Effector memory CD8-positive, alpha-beta T cell (primary cell): Measurements from ENCODE around the gene CYP4F2.
"Not testable (repeated sequence)": the region's sequence is repeated elsewhere in the genome, so short reads cannot be mapped to it uniquely, and the experiment has no call there.

Source experiments
- ATAC-seq: fragments of 150-1000 bp; cut with Tn5 transposase; replicated peaks from 2 replicates; pipeline ENCODE4 v1.10.0; 2021; ENCODE audit warnings: mild to moderate bottlenecking, moderate library complexity
- DNase-seq, 3 experiments: peaks; one replicate each; pipeline ENCODE4 v3.0.0; 2021
- H3K27ac Mint-ChIP-seq, 2 donors: one replicate each; pipeline ENCODE4 v1.8.0; 2022; ENCODE audit warnings: mild to moderate bottlenecking in 2 of 2, mixed read lengths in 2 of 2, moderate library complexity in 2 of 2
- H3K27me3 Mint-ChIP-seq, 2 donors: one replicate each; pipeline ENCODE4 v1.8.0; 2022; ENCODE audit warnings: mixed read lengths in 2 of 2
- H3K36me3 Mint-ChIP-seq: one replicate; pipeline ENCODE4 v1.8.0; 2022; ENCODE audit warnings: mild to moderate bottlenecking, moderate library complexity, mixed read lengths; ENCODE audit not compliant: insufficient read depth
- H3K4me1 Mint-ChIP-seq, 2 donors: one replicate each; pipeline ENCODE4 v1.8.0; 2022; ENCODE audit warnings: low read depth in 2 of 2, mixed read lengths in 2 of 2
- H3K4me3 Mint-ChIP-seq, 2 donors: one replicate each; pipeline ENCODE4 v1.8.0; 2022; ENCODE audit warnings: mild to moderate bottlenecking in 2 of 2, mixed read lengths in 2 of 2, moderate library complexity in 2 of 2
- H3K9me3 Mint-ChIP-seq, 2 donors: one replicate each; pipeline ENCODE4 v1.8.0; 2022; ENCODE audit warnings: mixed read lengths in 2 of 2

The CYP4F2 gene

GRCh38 chr19:15864824-15865223 lies 33.0 kb downstream of the CYP4F2 start:
- Mint-ChIP-seq H3K9me3 (no peaks in the 10 kb centered on the region), H3K4me1 (peaks cover 9 to 13% of the 10 kb centered on the region in 2 donors), H3K27me3 (peaks cover 11 to 17% of the 10 kb centered on the region in 2 donors), H3K36me3 (peaks cover 3% of the 10 kb centered on the region), H3K4me3 (no peak overlapping the region), H3K27ac (no peak overlapping the region)
- ATAC-seq (no peak), DNase-seq (no peak)

GRCh38 chr19:15863272-15863671 lies 34.6 kb downstream of the CYP4F2 start:
- H3K36me3 Mint-ChIP-seq = peaks cover 3% of the 10 kb centered on the region
- no peak overlapping the region for H3K4me3 Mint-ChIP-seq
- H3K9me3 Mint-ChIP-seq = no peaks in the 10 kb centered on the region
- DNase-seq = no peak
- H3K4me1 Mint-ChIP-seq = peaks cover 0 to 3% of the 10 kb centered on the region in 2 donors
- H3K27ac Mint-ChIP-seq = no peak overlapping the region
- H3K27me3 Mint-ChIP-seq = peaks cover 0 to 11% of the 10 kb centered on the region in 2 donors
- ATAC-seq = no peak

GRCh38 chr19:15862444-15862843 lies 35.4 kb downstream of the CYP4F2 start:
- ATAC-seq = no peak
- Mint-ChIP-seq H3K4me3 (no peak overlapping the region), H3K27ac (no peak overlapping the region)

DNA sequence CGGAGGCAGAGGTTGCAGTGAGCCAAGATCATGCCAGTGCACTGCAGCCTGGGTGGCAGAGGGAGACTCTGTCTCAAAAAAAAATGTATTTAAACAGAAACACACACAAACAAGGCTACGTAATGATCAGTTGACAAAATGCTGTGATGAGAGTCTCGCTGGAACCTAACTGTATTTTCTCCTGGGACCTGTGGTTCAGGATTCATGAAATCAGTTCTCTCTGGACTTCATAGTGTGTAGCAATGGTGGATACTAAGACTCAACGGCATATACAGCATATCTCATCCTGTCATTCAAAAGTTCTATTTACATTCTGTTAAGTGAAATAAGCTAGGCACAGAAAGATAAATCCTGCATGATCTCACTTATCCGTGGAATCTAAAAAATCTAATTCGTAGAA lies 37.4 kb downstream of the CYP4F2 start:
- H3K27ac Mint-ChIP-seq = no peak overlapping the region
- no peaks in the 10 kb centered on the region for H3K9me3 Mint-ChIP-seq
- H3K27me3 Mint-ChIP-seq = peaks cover 0 to 11% of the 10 kb centered on the region in 2 donors
- peaks cover 3% of the 10 kb centered on the region for H3K36me3 Mint-ChIP-seq
- ATAC-seq (no peak), DNase-seq (no peak)
- H3K4me3 Mint-ChIP-seq = no peak overlapping the region
- H3K4me1 Mint-ChIP-seq = no peaks in the 10 kb centered on the region

More at GRCh38 chr19:15862444-15862843, 35.4 kb downstream of the CYP4F2 start:
- Mint-ChIP-seq H3K4me1 (no peaks in the 10 kb centered on the region), H3K9me3 (no peaks in the 10 kb centered on the region), H3K36me3 (peaks cover 3% of the 10 kb centered on the region), H3K27me3 (peaks cover 0 to 11% of the 10 kb centered on the region in 2 donors)
- no peak for DNase-seq

- Mint-ChIP-seq H3K27ac (no peak overlapping the region), H3K9me3 (no peaks in the 10 kb centered on the region), H3K4me3 (no peak overlapping the region), H3K36me3 (no peaks in the 10 kb centered on the region), H3K27me3 (peaks cover 0 to 11% of the 10 kb centered on the region in 2 donors), H3K4me1 (no peaks in the 10 kb centered on the region)
- DNase-seq (no peak), ATAC-seq (no peak)
Observed at GRCh38 chr19:15859187-15859586, 38.7 kb downstream of the CYP4F2 start.

GRCh38 chr19:15850385-15850784 lies 47.5 kb downstream of the CYP4F2 start:
- no peaks in the 10 kb centered on the region for H3K9me3 Mint-ChIP-seq
- H3K4me3 Mint-ChIP-seq = no peak overlapping the region
- ATAC-seq (no peak), DNase-seq (no peak)
- H3K27ac Mint-ChIP-seq = no peak overlapping the region
- no peaks in the 10 kb centered on the region for H3K27me3 Mint-ChIP-seq
- peaks cover 7 to 14% of the 10 kb centered on the region in 2 donors for H3K4me1 Mint-ChIP-seq
- no peaks in the 10 kb centered on the region for H3K36me3 Mint-ChIP-seq

DNA sequence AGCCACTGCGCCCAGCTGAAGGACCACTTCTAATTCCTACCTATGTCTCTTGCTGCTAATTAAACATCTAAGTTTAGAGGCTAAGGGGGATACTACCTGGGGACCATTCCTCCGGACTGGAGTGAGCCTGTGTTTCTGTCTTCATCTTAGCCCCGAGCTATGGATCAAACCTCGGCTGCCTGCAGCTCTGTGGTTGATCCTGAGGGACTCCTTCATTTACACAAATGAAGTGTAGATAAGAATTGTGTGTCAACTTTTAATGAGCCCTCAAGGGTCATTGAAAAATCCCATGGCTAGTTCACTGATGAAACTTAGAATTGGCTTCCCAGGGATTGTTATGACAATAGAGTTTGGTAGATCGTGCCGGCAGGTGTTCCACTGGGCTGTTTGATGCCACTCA lies 51.0 kb downstream of the CYP4F2 start:
- Mint-ChIP-seq H3K9me3 (no peaks in the 10 kb centered on the region), H3K36me3 (no peaks in the 10 kb centered on the region), H3K4me3 (no peak overlapping the region), H3K27me3 (no peaks in the 10 kb centered on the region), H3K4me1 (peaks cover 30 to 39% of the 10 kb centered on the region in 2 donors), H3K27ac (peak overlapping the region in 1 of 2 donors; percentile 35)
- DNase-seq = no peak
- no peak for ATAC-seq

- H3K36me3 Mint-ChIP-seq, H3K9me3 Mint-ChIP-seq, ATAC-seq, DNase-seq, H3K27me3 Mint-ChIP-seq: not testable (repeated sequence)
- peak overlapping the region in 1 of 2 donors; percentile 81 for H3K27ac Mint-ChIP-seq
- peak overlapping the region; percentile 21 to 51 for H3K4me3 Mint-ChIP-seq
- peaks cover 31 to 39% of the 10 kb centered on the region in 2 donors for H3K4me1 Mint-ChIP-seq
Observed at GRCh38 chr19:15843894-15844222, 54.0 kb downstream of the CYP4F2 start.

GRCh38 chr19:15843203-15843893 lies 54.5 kb downstream of the CYP4F2 start:
- ATAC-seq (no peak), DNase-seq (no peak)
- H3K36me3 Mint-ChIP-seq = no peaks in the 10 kb centered on the region
- no peaks in the 10 kb centered on the region for H3K9me3 Mint-ChIP-seq
- peak overlapping the region in 1 of 2 donors; percentile 81 for H3K27ac Mint-ChIP-seq
- peak overlapping the region; percentile 21 to 51 for H3K4me3 Mint-ChIP-seq
- peaks cover 34 to 39% of the 10 kb centered on the region in 2 donors for H3K4me1 Mint-ChIP-seq
- H3K27me3 Mint-ChIP-seq = no peaks in the 10 kb centered on the region

GRCh38 chr19:15841875-15842569 lies 55.9 kb downstream of the CYP4F2 start:
- Mint-ChIP-seq H3K27ac (no peak overlapping the region), H3K4me3 (no peak overlapping the region), H3K4me1 (peaks cover 37 to 44% of the 10 kb centered on the region in 2 donors), H3K36me3 (peaks cover 2% of the 10 kb centered on the region), H3K27me3 (no peaks in the 10 kb centered on the region), H3K9me3 (no peaks in the 10 kb centered on the region)
- ATAC-seq = no peak
- no peak for DNase-seq

GRCh38 chr19:15840833-15841232 lies 57.0 kb downstream of the CYP4F2 start:
- DNase-seq = no peak
- no peak for ATAC-seq
- no peak overlapping the region for H3K27ac Mint-ChIP-seq
- H3K4me3 Mint-ChIP-seq = no peak overlapping the region
- H3K9me3 Mint-ChIP-seq = no peaks in the 10 kb centered on the region
- peaks cover 9% of the 10 kb centered on the region for H3K36me3 Mint-ChIP-seq
- H3K27me3 Mint-ChIP-seq = no peaks in the 10 kb centered on the region
- peaks cover 39 to 42% of the 10 kb centered on the region in 2 donors for H3K4me1 Mint-ChIP-seq

GRCh38 chr19:15839888-15840287 lies 58.0 kb downstream of the CYP4F2 start:
- DNase-seq, H3K27ac Mint-ChIP-seq, H3K27me3 Mint-ChIP-seq, H3K4me3 Mint-ChIP-seq, ATAC-seq, H3K9me3 Mint-ChIP-seq, H3K36me3 Mint-ChIP-seq: not testable (repeated sequence)
- H3K4me1 Mint-ChIP-seq = peaks cover 35 to 36% of the 10 kb centered on the region in 2 donors

DNA sequence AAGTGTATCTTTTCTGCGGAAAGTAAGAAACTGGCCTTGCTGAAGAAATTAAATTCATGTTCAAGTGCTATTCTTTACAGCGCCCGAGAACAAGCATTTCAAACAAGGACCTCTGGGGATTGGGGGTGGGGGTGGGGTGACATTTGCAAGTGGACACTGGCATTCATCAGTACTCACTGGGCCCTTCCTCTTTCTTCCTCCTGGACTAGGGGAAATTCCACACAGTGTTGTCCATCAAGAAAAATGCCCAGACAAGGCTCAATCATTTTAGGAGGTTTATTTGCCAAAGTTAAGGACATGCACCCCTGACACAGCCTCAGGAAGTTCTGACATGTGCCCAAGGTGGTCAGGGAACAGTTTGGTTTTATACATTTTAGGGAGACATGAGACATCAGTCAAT lies 59.5 kb downstream of the CYP4F2 start:
- Mint-ChIP-seq H3K4me3 (no peak overlapping the region), H3K27me3 (no peaks in the 10 kb centered on the region)
- DNase-seq = no peak

GRCh38 chr19:15837221-15837731 lies 60.6 kb downstream of the CYP4F2 start:
- no peak for DNase-seq
- Mint-ChIP-seq H3K27ac (peak overlapping the region; percentile 93 to 94), H3K4me1 (peaks cover 17 to 19% of the 10 kb centered on the region in 2 donors), H3K4me3 (peak overlapping the region; percentile 88 to 90), H3K27me3 (no peaks in the 10 kb centered on the region), H3K36me3 (peaks cover 9% of the 10 kb centered on the region), H3K9me3 (no peaks in the 10 kb centered on the region)
- no peak for ATAC-seq

More for the DNA sequence above, 59.5 kb downstream of the CYP4F2 start:
- Mint-ChIP-seq H3K9me3 (no peaks in the 10 kb centered on the region), H3K4me1 (peaks cover 25 to 27% of the 10 kb centered on the region in 2 donors), H3K27ac (no peak overlapping the region), H3K36me3 (peaks cover 9% of the 10 kb centered on the region)
- ATAC-seq = no peak
